GM19324 (cell line): ENCODE measurements around the gene EPHA4.

Experiments
- ATAC-seq: cut with Tn5 transposase; IDR thresholded peaks from one replicate; pipeline ENCODE4 v1.9.1; 2021; ENCODE audit warnings: mild to moderate bottlenecking, moderate library complexity; ENCODE audit not compliant: unreplicated experiment, low FRiP score

EPHA4 gene

DNA sequence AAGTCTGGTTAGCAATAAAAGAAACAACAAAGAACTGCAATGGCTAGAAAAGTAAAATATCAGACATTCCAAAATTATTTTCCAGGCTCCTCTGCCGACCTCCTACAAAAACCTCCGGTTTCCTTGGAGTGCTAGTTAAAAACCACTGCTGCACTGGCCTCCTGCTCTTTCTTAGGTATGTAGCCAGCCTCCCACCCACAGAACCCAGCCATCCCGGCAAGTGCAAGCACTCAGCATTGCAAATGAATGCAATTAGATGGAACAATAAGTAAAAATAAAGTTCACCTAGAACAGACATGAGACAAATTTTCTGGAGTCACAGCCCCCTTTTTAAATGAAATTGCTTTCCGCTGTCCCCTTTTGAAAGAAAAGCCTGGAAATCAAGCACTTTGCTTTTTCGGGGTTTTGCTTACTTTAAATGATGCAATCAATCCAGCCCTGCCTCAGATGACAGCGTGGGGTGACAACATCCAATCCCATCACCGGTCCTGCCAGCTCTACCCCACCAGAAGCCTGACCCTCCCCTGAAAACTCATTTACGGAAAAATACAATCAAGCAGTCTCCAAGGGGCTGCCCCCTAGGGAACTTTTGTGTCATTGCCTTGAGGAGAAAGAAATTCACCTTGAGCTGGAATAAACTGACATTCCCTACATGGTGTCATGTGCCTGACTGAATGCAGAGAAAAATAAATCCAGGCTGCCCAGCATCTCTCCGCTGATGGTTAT, 199.8 kb downstream of the EPHA4 start:
- no peak for ATAC-seq

DNA sequence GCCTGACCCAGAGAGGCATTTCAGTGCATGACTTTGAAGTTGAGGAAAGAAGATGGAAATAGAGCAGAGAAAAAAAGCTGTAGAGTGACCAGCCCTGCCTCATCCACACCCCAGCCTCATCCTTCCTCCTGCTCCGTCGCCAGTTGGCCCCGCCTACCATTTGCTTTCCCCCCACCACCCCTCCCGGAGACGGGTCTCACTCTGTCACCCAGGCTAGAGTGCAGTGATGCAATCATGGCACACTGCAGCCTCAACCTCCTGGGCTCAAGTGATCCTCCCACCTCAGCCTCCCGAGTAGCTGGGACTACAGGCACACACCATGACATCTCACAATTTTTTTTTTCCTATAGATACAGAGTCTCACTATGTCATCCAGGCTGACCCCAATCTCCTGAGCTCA, 200.8 kb downstream of the EPHA4 start:
- no peak for ATAC-seq

GRCh38 chr2:221370857-221371211, 201.3 kb downstream of the EPHA4 start:
- ATAC-seq, result no peak

- no peak for ATAC-seq
Measured at GRCh38 chr2:221370076-221370856, 201.8 kb downstream of the EPHA4 start.
